NCI-H1417 treated with DMSO at 0.1 percent for 48 hours (cell line): Measurements from ENCODE around the gene ATP6V0E1.

Source experiments
- DNase-seq: peaks from one replicate; lab custom pipeline; 2025; lab: John Stamatoyannopoulos, UW

Gene ATP6V0E1

DNA sequence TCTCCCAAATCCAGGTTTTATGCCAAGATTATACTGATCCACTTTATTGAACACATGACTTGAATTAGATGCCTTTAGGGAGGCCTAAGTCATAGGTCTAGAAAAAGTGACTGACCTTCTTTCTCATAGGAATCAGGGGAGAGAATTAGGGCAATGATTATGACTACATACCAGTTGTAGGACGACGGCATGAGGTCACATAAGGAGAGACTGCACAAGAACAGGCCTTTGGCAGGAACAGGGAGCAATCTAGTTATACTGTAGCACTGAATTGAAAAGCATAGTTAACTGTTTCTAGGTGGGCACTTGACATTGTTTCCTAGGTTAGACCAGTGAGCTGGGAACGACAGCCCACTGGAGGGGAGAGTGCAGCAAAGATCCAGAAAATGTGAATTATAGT is 95.3 kb downstream of the ATP6V0E1 start:
- DNase-seq = no peak
